Panc1 (cell line): ENCODE measurements around the gene CIAO2B.

ENCODE experiments used
- CTCF ChIP-seq: fragments of 450-650 bp; IDR thresholded peaks from 2 replicates; pipeline ENCODE4 v1.5.1; 2017; ENCODE audit warnings: mild to moderate bottlenecking
- POLR2AphosphoS5 ChIP-seq: IDR thresholded peaks from 2 replicates; pipeline ENCODE4 v1.6.1; 2012; ENCODE audit warnings: mild to moderate bottlenecking, low read depth, low read length, moderate library complexity
- REST ChIP-seq, 2 experiments: IDR thresholded peaks; 2 replicates each; pipeline ENCODE4 v1.6.1; 2011 to 2012; ENCODE audit warnings: low read depth in 2 of 2, control low read depth in 1 of 2, low read length in 1 of 2, mild to moderate bottlenecking in 1 of 2, moderate library complexity in 1 of 2; ENCODE audit not compliant: insufficient read depth in 1 of 2
- SIN3A ChIP-seq: IDR thresholded peaks from 2 replicates; pipeline ENCODE4 v1.6.1; 2012; ENCODE audit warnings: low read depth, mild to moderate bottlenecking, low read length, moderate library complexity, borderline replicate concordance; ENCODE audit not compliant: insufficient read depth
- TCF7L2 ChIP-seq: IDR thresholded peaks from 2 replicates; pipeline ENCODE4 v1.6.1; 2011; ENCODE audit warnings: mild to moderate bottlenecking, low read depth, low read length, inconsistent platforms

GRCh38 chr16:66886321-66886720, 47.9 kb downstream of the CIAO2B start:
- TF ChIP-seq REST (IDR thresholded peaks at IDR 0.05; ENCODE audit: insufficient read depth in 1 of 2, low read depth in 2 of 2, low read length in 1 of 2): no peak
- no peak for TF ChIP-seq CTCF
- TF ChIP-seq POLR2AphosphoS5: no peak
- no peak for TF ChIP-seq TCF7L2
- no peak for TF ChIP-seq SIN3A
